ENCODE measurements around the gene SDHAF2. TPM values are rescaled to one million over a fixed set of nuclear protein-coding genes. Genes with fewer than 3 reads are reported as not detected.
"Not testable (repeated sequence)": the region's sequence is repeated elsewhere in the genome, so short reads cannot be mapped to it uniquely, and the experiment has no call there.

Gene SDHAF2
- total RNA-seq, result 63.2 TPM

- H3K4me3 ChIP-seq (ENCODE audit: low read length in 3 of 3), result peak within 1 kb of the TSS; percentile 86 to 98 (median 97)
- peaks cover 9 to 32% (median 29%) of the 10 kb centered on the region in 3 donors for H3K36me3 ChIP-seq (ENCODE audit: control insufficient read depth in 3 of 3, insufficient read depth in 3 of 3, low read length in 3 of 3)
- H3K9ac ChIP-seq (ENCODE audit: low read depth in 1 of 3, low read length in 3 of 3), result peak within 1 kb of the TSS; percentile 96 to 100 (median 98)
- H3K4me1 ChIP-seq (ENCODE audit: control insufficient read depth in 3 of 3, insufficient read depth in 3 of 3, low read length in 3 of 3), result peaks cover 19 to 21% (median 19%) of the 10 kb centered on the region in 3 donors
- H3K27ac ChIP-seq (ENCODE audit: low read depth, low read length), result peak within 1 kb of the TSS; percentile 96
- H3K27me3 ChIP-seq (ENCODE audit: control insufficient read depth in 3 of 3, insufficient read depth in 3 of 3, low read length in 3 of 3), result no peaks in the 10 kb centered on the region
- H3K9me3 ChIP-seq (ENCODE audit: control insufficient read depth in 3 of 3, low read length in 3 of 3), result no peaks in the 10 kb centered on the region
These were observed at the start of gene SDHAF2, which contains the start of gene CPSF7 for GRCh38 chr11:61429691-61430582. SDHAF2 (plus strand) TSS chr11:61430124; CDS start chr11:61430147, 23 bp downstream. CPSF7 (minus strand) TSS chr11:61429975; CDS start chr11:61429235, 740 bp downstream.

GRCh38 chr11:61380884-61381283 lies 49.0 kb upstream of the SDHAF2 start:
- Histone ChIP-seq H3K4me1 (ENCODE audit: control insufficient read depth in 3 of 3, insufficient read depth in 3 of 3, low read length in 3 of 3) (peaks cover 0 to 5% (median 2%) of the 10 kb centered on the region in 3 donors), H3K9ac (ENCODE audit: low read depth in 1 of 3, low read length in 3 of 3) (no peak overlapping the region), H3K9me3 (ENCODE audit: control insufficient read depth in 3 of 3, low read length in 3 of 3) (no peaks in the 10 kb centered on the region), H3K27ac (ENCODE audit: low read depth, low read length) (no peak overlapping the region), H3K4me3 (ENCODE audit: low read length in 3 of 3) (no peak overlapping the region), H3K27me3 (ENCODE audit: control insufficient read depth in 3 of 3, insufficient read depth in 3 of 3, low read length in 3 of 3) (no peaks in the 10 kb centered on the region), H3K36me3 (ENCODE audit: control insufficient read depth in 3 of 3, insufficient read depth in 3 of 3, low read length in 3 of 3) (no peaks in the 10 kb centered on the region)

GRCh38 chr11:61383859-61384258 lies 46.1 kb upstream of the SDHAF2 start:
- H3K9me3 ChIP-seq (ENCODE audit: control insufficient read depth in 3 of 3, low read length in 3 of 3); H3K4me1 ChIP-seq (ENCODE audit: control insufficient read depth in 3 of 3, insufficient read depth in 3 of 3, low read length in 3 of 3); H3K4me3 ChIP-seq (ENCODE audit: low read length in 3 of 3); H3K27ac ChIP-seq (ENCODE audit: low read depth, low read length); H3K9ac ChIP-seq (ENCODE audit: low read depth in 1 of 3, low read length in 3 of 3); H3K27me3 ChIP-seq (ENCODE audit: control insufficient read depth in 3 of 3, insufficient read depth in 3 of 3, low read length in 3 of 3); H3K36me3 ChIP-seq (ENCODE audit: control insufficient read depth in 3 of 3, insufficient read depth in 3 of 3, low read length in 3 of 3): not testable (repeated sequence)

DNA sequence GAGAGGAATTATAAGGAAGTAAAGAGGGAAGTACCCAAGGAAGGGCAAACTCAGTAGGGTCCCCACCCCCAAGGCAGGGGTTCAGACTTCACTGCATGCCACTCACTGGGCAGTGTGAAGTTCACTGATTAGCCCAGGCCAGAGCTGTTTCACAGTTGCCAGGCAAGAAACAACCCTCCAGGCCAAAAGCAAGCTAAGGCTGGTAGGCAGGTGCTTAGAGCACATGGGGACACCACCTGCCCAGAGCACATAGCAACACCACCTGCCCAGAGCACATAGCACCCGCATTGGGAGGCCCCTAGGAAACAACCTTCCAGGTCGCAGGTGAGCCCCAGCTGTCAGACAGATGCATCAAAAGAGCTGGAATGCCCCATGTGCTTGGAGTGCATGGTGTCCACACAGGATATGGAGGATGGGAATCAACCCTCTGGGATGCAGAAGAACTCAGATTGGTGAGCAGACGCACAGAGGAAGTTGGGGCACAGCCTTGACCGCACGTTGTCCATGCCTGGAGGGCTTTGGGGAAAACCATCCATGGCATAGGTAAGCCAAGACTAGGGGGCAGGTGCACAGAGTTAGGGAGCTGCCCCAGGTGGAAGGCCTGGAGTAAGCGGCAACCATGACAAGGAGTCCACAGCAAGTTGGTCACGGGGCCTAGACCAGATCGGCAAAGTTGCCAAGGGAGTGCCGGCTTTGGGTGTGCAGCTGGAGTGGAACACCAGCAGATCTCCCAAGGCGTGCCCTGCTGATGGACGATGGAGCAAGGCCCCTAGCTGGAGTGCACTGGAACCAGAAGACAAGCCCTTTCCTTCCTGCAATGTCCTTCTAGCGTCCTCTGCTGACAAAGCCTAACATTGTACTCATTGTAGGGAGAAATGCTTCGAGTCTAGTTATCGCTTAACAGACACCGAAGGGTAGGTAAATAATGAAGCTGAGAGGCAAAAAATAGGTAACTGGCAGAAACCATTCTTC lies 45.4 kb upstream of the SDHAF2 start:
- Histone ChIP-seq H3K9me3 (ENCODE audit: control insufficient read depth in 3 of 3, low read length in 3 of 3) (no peaks in the 10 kb centered on the region), H3K27me3 (ENCODE audit: control insufficient read depth in 3 of 3, insufficient read depth in 3 of 3, low read length in 3 of 3) (no peaks in the 10 kb centered on the region), H3K36me3 (ENCODE audit: control insufficient read depth in 3 of 3, insufficient read depth in 3 of 3, low read length in 3 of 3) (no peaks in the 10 kb centered on the region), H3K4me3 (ENCODE audit: low read length in 3 of 3) (no peak overlapping the region), H3K4me1 (ENCODE audit: control insufficient read depth in 3 of 3, insufficient read depth in 3 of 3, low read length in 3 of 3) (peaks cover 0 to 2% (median 0%) of the 10 kb centered on the region in 3 donors), H3K9ac (ENCODE audit: low read depth in 1 of 3, low read length in 3 of 3) (no peak overlapping the region), H3K27ac (ENCODE audit: low read depth, low read length) (no peak overlapping the region)

DNA sequence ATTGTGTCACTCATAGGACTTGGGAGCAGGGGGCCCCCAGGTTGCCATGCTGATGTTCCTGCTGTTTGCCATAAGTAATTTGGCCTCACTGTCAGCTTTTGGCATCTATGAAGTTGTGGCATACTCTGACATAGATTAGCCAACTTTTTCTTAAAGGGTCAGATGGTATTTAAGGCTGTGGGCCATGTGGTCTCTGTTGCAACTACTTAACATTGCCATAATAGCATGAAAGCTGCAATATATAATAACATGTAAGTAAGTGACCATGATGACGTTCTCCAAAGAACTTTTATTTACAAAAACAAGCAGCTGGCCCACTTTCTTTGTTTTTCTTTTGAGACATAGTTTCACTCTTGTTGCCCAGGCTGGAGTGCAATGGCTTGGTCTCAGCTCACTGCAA lies 39.8 kb upstream of the SDHAF2 start:
- Histone ChIP-seq H3K4me1 (ENCODE audit: control insufficient read depth in 3 of 3, insufficient read depth in 3 of 3, low read length in 3 of 3) (peaks cover 14 to 18% (median 15%) of the 10 kb centered on the region in 3 donors), H3K36me3 (ENCODE audit: control insufficient read depth in 3 of 3, insufficient read depth in 3 of 3, low read length in 3 of 3) (peaks cover 3 to 9% (median 5%) of the 10 kb centered on the region in 3 donors), H3K27me3 (ENCODE audit: control insufficient read depth in 3 of 3, insufficient read depth in 3 of 3, low read length in 3 of 3) (no peaks in the 10 kb centered on the region), H3K9ac (ENCODE audit: low read depth in 1 of 3, low read length in 3 of 3) (no peak overlapping the region), H3K27ac (ENCODE audit: low read depth, low read length) (no peak overlapping the region), H3K4me3 (ENCODE audit: low read length in 3 of 3) (no peak overlapping the region), H3K9me3 (ENCODE audit: control insufficient read depth in 3 of 3, low read length in 3 of 3) (no peaks in the 10 kb centered on the region)

GRCh38 chr11:61392981-61393595 lies 36.8 kb upstream of the SDHAF2 start:
- H3K9ac ChIP-seq (ENCODE audit: low read depth in 1 of 3, low read length in 3 of 3), result peak overlapping the region; percentile 94 to 95 (median 94)
- H3K27ac ChIP-seq (ENCODE audit: low read depth, low read length), result peak overlapping the region; percentile 75
- peaks cover 13 to 18% (median 14%) of the 10 kb centered on the region in 3 donors for H3K4me1 ChIP-seq (ENCODE audit: control insufficient read depth in 3 of 3, insufficient read depth in 3 of 3, low read length in 3 of 3)
- no peaks in the 10 kb centered on the region for H3K9me3 ChIP-seq (ENCODE audit: control insufficient read depth in 3 of 3, low read length in 3 of 3)
- H3K4me3 ChIP-seq (ENCODE audit: low read length in 3 of 3), result peak overlapping the region; percentile 96 to 98 (median 97)
- H3K36me3 ChIP-seq (ENCODE audit: control insufficient read depth in 3 of 3, insufficient read depth in 3 of 3, low read length in 3 of 3), result peaks cover 10 to 18% (median 14%) of the 10 kb centered on the region in 3 donors
- no peaks in the 10 kb centered on the region for H3K27me3 ChIP-seq (ENCODE audit: control insufficient read depth in 3 of 3, insufficient read depth in 3 of 3, low read length in 3 of 3)

GRCh38 chr11:61401173-61401572 lies 28.8 kb upstream of the SDHAF2 start:
- Histone ChIP-seq H3K27me3 (ENCODE audit: control insufficient read depth in 3 of 3, insufficient read depth in 3 of 3, low read length in 3 of 3) (no peaks in the 10 kb centered on the region), H3K9me3 (ENCODE audit: control insufficient read depth in 3 of 3, low read length in 3 of 3) (no peaks in the 10 kb centered on the region), H3K36me3 (ENCODE audit: control insufficient read depth in 3 of 3, insufficient read depth in 3 of 3, low read length in 3 of 3) (peaks cover 44 to 56% (median 52%) of the 10 kb centered on the region in 3 donors), H3K4me3 (ENCODE audit: low read length in 3 of 3) (no peak overlapping the region), H3K27ac (ENCODE audit: low read depth, low read length) (no peak overlapping the region), H3K9ac (ENCODE audit: low read depth in 1 of 3, low read length in 3 of 3) (no peak overlapping the region), H3K4me1 (ENCODE audit: control insufficient read depth in 3 of 3, insufficient read depth in 3 of 3, low read length in 3 of 3) (no peaks in the 10 kb centered on the region)

GRCh38 chr11:61401573-61401972 lies 28.4 kb upstream of the SDHAF2 start:
- Histone ChIP-seq H3K9ac (ENCODE audit: low read depth in 1 of 3, low read length in 3 of 3) (no peak overlapping the region), H3K36me3 (ENCODE audit: control insufficient read depth in 3 of 3, insufficient read depth in 3 of 3, low read length in 3 of 3) (peaks cover 44 to 60% (median 56%) of the 10 kb centered on the region in 3 donors), H3K4me1 (ENCODE audit: control insufficient read depth in 3 of 3, insufficient read depth in 3 of 3, low read length in 3 of 3) (no peaks in the 10 kb centered on the region), H3K9me3 (ENCODE audit: control insufficient read depth in 3 of 3, low read length in 3 of 3) (no peaks in the 10 kb centered on the region), H3K27me3 (ENCODE audit: control insufficient read depth in 3 of 3, insufficient read depth in 3 of 3, low read length in 3 of 3) (no peaks in the 10 kb centered on the region), H3K4me3 (ENCODE audit: low read length in 3 of 3) (no peak overlapping the region), H3K27ac (ENCODE audit: low read depth, low read length) (no peak overlapping the region)

DNA sequence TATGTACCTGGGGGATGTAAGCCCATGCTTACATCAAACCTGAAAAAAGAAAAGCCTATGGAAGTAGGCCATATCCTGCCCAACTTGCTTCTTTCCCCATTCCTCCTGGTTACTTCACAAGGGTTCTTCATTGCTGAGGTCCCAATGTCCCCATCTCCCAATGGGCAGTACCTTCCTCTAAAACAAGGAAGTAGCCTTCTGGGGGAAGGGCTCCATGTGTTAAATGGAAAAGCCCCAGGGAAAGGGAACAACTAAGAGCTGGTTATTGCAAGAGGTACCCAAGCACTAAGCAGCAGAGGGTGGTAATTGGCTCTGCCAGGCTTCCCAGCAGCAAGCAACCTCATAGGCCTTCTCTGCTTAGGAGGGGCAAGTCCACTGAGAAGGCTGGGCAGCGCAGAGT lies 26.3 kb upstream of the SDHAF2 start:
- no peaks in the 10 kb centered on the region for H3K4me1 ChIP-seq (ENCODE audit: control insufficient read depth in 3 of 3, insufficient read depth in 3 of 3, low read length in 3 of 3)
- H3K4me3 ChIP-seq (ENCODE audit: low read length in 3 of 3), result no peak overlapping the region
- no peaks in the 10 kb centered on the region for H3K9me3 ChIP-seq (ENCODE audit: control insufficient read depth in 3 of 3, low read length in 3 of 3)
- H3K27me3 ChIP-seq (ENCODE audit: control insufficient read depth in 3 of 3, insufficient read depth in 3 of 3, low read length in 3 of 3), result no peaks in the 10 kb centered on the region
- H3K9ac ChIP-seq (ENCODE audit: low read depth in 1 of 3, low read length in 3 of 3), result no peak overlapping the region
- no peak overlapping the region for H3K27ac ChIP-seq (ENCODE audit: low read depth, low read length)
- peaks cover 49 to 63% (median 62%) of the 10 kb centered on the region in 3 donors for H3K36me3 ChIP-seq (ENCODE audit: control insufficient read depth in 3 of 3, insufficient read depth in 3 of 3, low read length in 3 of 3)

Measured in skeletal muscle tissue (tissue), 4 donors.